HEK293 (cell line): ENCODE measurements around the gene EPHA6.

ENCODE experiments used
- CTCF ChIA-PET: fragments of 350-600 bp; formaldehyde crosslinking; extraction: SDS; loops from one replicate; lab custom pipeline; 2021; ENCODE audit warnings: antibody characterized with exemption; lab: Yijun Ruan, JAX
- POLR2A ChIA-PET: fragments of 300-600 bp; formaldehyde crosslinking; extraction: SDS; loops from one replicate; lab custom pipeline; 2020; ENCODE audit warnings: antibody characterized with exemption, inconsistent platforms; lab: Yijun Ruan, JAX
- H3K27ac ChIP-seq: fragments of 200-500 bp; sonication (Bioruptor generic); 2 replicates; pipeline ENCODE4 v1.5.1; 2014; ENCODE audit warnings: low read depth, low read length, control low read depth, inconsistent platforms; ENCODE audit errors: extremely low read depth
- H3K36me3 ChIP-seq, 2 experiments: fragments of 200-500 bp in 1 of 2; sonication (Bioruptor generic) in 1 of 2; 1 replicate in 1 of 2; 2 replicates in 1 of 2; pipeline ENCODE4 v1.5.1; 2014 to 2017; ENCODE audit warnings: inconsistent platforms in 2 of 2, low read length in 2 of 2; ENCODE audit not compliant: control insufficient read depth in 2 of 2, insufficient read depth in 1 of 2
- H3K4me1 ChIP-seq: fragments of 200-500 bp; sonication (Bioruptor generic); 2 replicates; pipeline ENCODE4 v1.5.1; 2014; ENCODE audit warnings: mild to moderate bottlenecking, low read length, inconsistent platforms; ENCODE audit not compliant: control insufficient read depth, insufficient read depth
- H3K4me3 ChIP-seq: 2 replicates; pipeline ENCODE4 v1.5.1; 2011; ENCODE audit warnings: low read depth, mild to moderate bottlenecking, control low read depth, low read length, moderate library complexity
- H3K9me3 ChIP-seq: fragments of 200-500 bp; sonication (Bioruptor generic); 2 replicates; pipeline ENCODE4 v1.5.1; 2014; ENCODE audit warnings: low read depth, low read length, inconsistent platforms; ENCODE audit not compliant: control insufficient read depth, insufficient read depth
- BCL11A ChIP-seq: fragments of 450-650 bp; formaldehyde crosslinking; IDR thresholded peaks from 2 replicates; pipeline ENCODE4 v1.5.1; 2016; ENCODE audit warnings: low read depth, missing biosample characterization, missing genetic modification characterization
- IKZF3 ChIP-seq: fragments of 450-650 bp; IDR thresholded peaks from 2 replicates; pipeline ENCODE4 v1.5.0; 2018; ENCODE audit warnings: missing biosample characterization, mild to moderate bottlenecking, missing genetic modification characterization, moderate library complexity
- SCRT1 ChIP-seq: fragments of 450-650 bp; formaldehyde crosslinking; IDR thresholded peaks from 2 replicates; pipeline ENCODE4 v1.5.1; 2016; ENCODE audit warnings: missing biosample characterization, missing genetic modification characterization, borderline replicate concordance
- SP3 ChIP-seq: fragments of 450-650 bp; formaldehyde crosslinking; IDR thresholded peaks from 2 replicates; pipeline ENCODE4 v1.5.1; 2016; ENCODE audit warnings: missing biosample characterization, missing genetic modification characterization
- TRIM28 ChIP-seq: IDR thresholded peaks from 2 replicates; pipeline ENCODE4 v1.6.1; 2011; ENCODE audit warnings: low read length, control low read depth, borderline replicate concordance
- ZNF169 ChIP-seq: fragments of 450-650 bp; formaldehyde crosslinking; IDR thresholded peaks from 2 replicates; pipeline ENCODE4 v1.5.1; 2016; ENCODE audit warnings: missing biosample characterization, missing genetic modification characterization
- ZNF184 ChIP-seq: fragments of 450-650 bp; IDR thresholded peaks from 2 replicates; pipeline ENCODE4 v1.5.1; 2018; ENCODE audit warnings: missing biosample characterization, mild to moderate bottlenecking, missing genetic modification characterization
- ZNF292 ChIP-seq: fragments of 450-650 bp; formaldehyde crosslinking; IDR thresholded peaks from 2 replicates; pipeline ENCODE4 v1.5.1; 2016; ENCODE audit warnings: low read depth, missing biosample characterization, missing genetic modification characterization, borderline replicate concordance
- ZNF335 ChIP-seq: fragments of 450-650 bp; formaldehyde crosslinking; conservative IDR thresholded peaks from 2 replicates; pipeline ENCODE4 v1.5.1; 2016; ENCODE audit warnings: missing biosample characterization, missing genetic modification characterization
- ZNF549 ChIP-seq: fragments of 450-650 bp; IDR thresholded peaks from 2 replicates; pipeline ENCODE4 v1.5.1; 2018; ENCODE audit warnings: missing biosample characterization, missing genetic modification characterization, mild to moderate bottlenecking, inconsistent platforms, moderate library complexity
- ZNF621 ChIP-seq: fragments of 450-650 bp; formaldehyde crosslinking; IDR thresholded peaks from 2 replicates; pipeline ENCODE4 v1.5.1; 2017; ENCODE audit warnings: missing biosample characterization, missing genetic modification characterization
- ZNF777 ChIP-seq: fragments of 450-650 bp; formaldehyde crosslinking; IDR thresholded peaks from 2 replicates; pipeline ENCODE4 v1.5.1; 2017; ENCODE audit warnings: missing biosample characterization, missing genetic modification characterization, borderline replicate concordance
- ZSCAN23 ChIP-seq: fragments of 450-650 bp; formaldehyde crosslinking; IDR thresholded peaks from 2 replicates; pipeline ENCODE4 v1.5.1; 2016; ENCODE audit warnings: missing biosample characterization, missing genetic modification characterization
- ZXDB ChIP-seq: fragments of 450-650 bp; formaldehyde crosslinking; IDR thresholded peaks from 2 replicates; pipeline ENCODE4 v1.5.1; 2016; ENCODE audit warnings: missing biosample characterization, missing genetic modification characterization
- TF ChIP-seq, protein P1 (sequence below): fragments of 450-650 bp; formaldehyde crosslinking; IDR thresholded peaks from 2 replicates; pipeline ENCODE4 v1.5.1; 2016; ENCODE audit warnings: missing biosample characterization, missing genetic modification characterization, low read depth
- TF ChIP-seq, protein P2 (sequence below): IDR thresholded peaks from 2 replicates; pipeline ENCODE4 v1.6.1; 2011; ENCODE audit warnings: mild to moderate bottlenecking, low read depth, low read length, borderline replicate concordance
- TF ChIP-seq, protein P3 (sequence below): fragments of 450-650 bp; formaldehyde crosslinking; IDR thresholded peaks from 2 replicates; pipeline ENCODE4 v1.5.1; 2016; ENCODE audit warnings: missing biosample characterization, missing genetic modification characterization
- TF ChIP-seq, protein P4 (sequence below): fragments of 450-650 bp; formaldehyde crosslinking; IDR thresholded peaks from 2 replicates; pipeline ENCODE4 v1.5.1; 2017; ENCODE audit warnings: missing biosample characterization, missing genetic modification characterization

EPHA6 gene

DNA sequence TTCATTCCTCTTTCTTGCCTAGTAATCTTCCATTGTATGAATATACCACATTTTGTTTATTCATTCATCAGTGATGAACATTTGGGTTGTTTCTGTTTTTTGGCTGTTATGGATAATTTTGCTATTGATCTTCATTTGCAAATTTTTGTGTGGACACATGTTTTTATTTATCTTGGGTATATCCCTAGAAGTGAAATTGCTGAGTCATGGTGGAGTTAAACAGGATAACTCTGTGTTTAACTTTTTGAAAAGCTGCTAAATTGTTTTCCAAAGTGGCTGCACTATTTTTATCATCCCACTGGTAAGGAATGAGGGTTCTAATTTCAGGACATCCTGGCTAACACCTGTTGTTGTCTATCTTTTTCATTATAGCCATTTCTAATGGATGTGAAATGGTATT is 875.6 kb downstream of the EPHA6 start:
- POLR2A ChIA-PET: no interaction called here
- TF ChIP-seq, protein P1, sequence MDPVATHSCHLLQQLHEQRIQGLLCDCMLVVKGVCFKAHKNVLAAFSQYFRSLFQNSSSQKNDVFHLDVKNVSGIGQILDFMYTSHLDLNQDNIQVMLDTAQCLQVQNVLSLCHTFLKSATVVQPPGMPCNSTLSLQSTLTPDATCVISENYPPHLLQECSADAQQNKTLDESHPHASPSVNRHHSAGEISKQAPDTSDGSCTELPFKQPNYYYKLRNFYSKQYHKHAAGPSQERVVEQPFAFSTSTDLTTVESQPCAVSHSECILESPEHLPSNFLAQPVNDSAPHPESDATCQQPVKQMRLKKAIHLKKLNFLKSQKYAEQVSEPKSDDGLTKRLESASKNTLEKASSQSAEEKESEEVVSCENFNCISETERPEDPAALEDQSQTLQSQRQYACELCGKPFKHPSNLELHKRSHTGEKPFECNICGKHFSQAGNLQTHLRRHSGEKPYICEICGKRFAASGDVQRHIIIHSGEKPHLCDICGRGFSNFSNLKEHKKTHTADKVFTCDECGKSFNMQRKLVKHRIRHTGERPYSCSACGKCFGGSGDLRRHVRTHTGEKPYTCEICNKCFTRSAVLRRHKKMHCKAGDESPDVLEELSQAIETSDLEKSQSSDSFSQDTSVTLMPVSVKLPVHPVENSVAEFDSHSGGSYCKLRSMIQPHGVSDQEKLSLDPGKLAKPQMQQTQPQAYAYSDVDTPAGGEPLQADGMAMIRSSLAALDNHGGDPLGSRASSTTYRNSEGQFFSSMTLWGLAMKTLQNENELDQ (tag by site-specific recombination): no peak
- no peak for TF ChIP-seq ZXDB (tag by site-specific recombination)
- no peak for TF ChIP-seq BCL11A (tag by site-specific recombination)
- TF ChIP-seq, protein P2, sequence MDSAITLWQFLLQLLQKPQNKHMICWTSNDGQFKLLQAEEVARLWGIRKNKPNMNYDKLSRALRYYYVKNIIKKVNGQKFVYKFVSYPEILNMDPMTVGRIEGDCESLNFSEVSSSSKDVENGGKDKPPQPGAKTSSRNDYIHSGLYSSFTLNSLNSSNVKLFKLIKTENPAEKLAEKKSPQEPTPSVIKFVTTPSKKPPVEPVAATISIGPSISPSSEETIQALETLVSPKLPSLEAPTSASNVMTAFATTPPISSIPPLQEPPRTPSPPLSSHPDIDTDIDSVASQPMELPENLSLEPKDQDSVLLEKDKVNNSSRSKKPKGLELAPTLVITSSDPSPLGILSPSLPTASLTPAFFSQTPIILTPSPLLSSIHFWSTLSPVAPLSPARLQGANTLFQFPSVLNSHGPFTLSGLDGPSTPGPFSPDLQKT: no peak
- no peak for TF ChIP-seq ZNF292
- TF ChIP-seq ZNF184: no peak
- TF ChIP-seq, protein P3, sequence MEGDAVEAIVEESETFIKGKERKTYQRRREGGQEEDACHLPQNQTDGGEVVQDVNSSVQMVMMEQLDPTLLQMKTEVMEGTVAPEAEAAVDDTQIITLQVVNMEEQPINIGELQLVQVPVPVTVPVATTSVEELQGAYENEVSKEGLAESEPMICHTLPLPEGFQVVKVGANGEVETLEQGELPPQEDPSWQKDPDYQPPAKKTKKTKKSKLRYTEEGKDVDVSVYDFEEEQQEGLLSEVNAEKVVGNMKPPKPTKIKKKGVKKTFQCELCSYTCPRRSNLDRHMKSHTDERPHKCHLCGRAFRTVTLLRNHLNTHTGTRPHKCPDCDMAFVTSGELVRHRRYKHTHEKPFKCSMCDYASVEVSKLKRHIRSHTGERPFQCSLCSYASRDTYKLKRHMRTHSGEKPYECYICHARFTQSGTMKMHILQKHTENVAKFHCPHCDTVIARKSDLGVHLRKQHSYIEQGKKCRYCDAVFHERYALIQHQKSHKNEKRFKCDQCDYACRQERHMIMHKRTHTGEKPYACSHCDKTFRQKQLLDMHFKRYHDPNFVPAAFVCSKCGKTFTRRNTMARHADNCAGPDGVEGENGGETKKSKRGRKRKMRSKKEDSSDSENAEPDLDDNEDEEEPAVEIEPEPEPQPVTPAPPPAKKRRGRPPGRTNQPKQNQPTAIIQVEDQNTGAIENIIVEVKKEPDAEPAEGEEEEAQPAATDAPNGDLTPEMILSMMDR (tag by site-specific recombination): no peak
- no peak for TF ChIP-seq IKZF3
- no peak for TF ChIP-seq ZNF777 (tag by site-specific recombination)
- TF ChIP-seq ZNF621 (tag by site-specific recombination): no peak
- no peak for TF ChIP-seq ZNF169 (tag by site-specific recombination)
- no peak for TF ChIP-seq ZNF335 (tag by site-specific recombination)
- no peak for TF ChIP-seq SP3
- no peak for TF ChIP-seq TRIM28
- TF ChIP-seq ZNF549 (tag by site-specific recombination): no peak

DNA sequence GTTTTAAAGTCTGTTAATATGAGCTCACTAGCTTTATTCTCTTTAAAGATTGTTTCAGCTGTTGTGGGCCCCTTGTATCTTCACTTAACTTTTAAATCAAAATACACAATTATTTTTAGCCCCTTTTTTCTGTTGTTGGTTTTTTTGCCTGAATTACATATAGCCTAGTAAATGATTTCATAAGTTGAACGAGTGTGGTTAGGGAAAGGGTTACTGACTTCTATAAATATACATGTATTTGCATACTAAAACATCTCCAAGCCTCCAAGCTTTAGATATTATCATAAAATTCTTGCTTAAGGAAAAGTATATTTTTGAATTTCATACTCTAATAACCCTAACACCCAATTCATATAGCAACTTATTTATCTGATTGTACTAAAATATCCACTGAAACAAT is 877.0 kb downstream of the EPHA6 start:
- H3K27ac ChIP-seq: no peak overlapping the region
- no peak overlapping the region for H3K4me3 ChIP-seq
- TF ChIP-seq ZSCAN23 (tag by site-specific recombination) (no peak), ZNF169 (tag by site-specific recombination) (no peak)
- no peaks in the 10 kb centered on the region for H3K36me3 ChIP-seq
- POLR2A ChIA-PET: no interaction called here
- no peaks in the 10 kb centered on the region for H3K4me1 ChIP-seq
- CTCF ChIA-PET: interaction anchor here (0.8 kb wide), 1 partner anchor 28 kb away, joined by 3 read pairs; no protein-coding TSS in a partner anchor
- H3K9me3 ChIP-seq: no peaks in the 10 kb centered on the region

More for the DNA sequence above, 875.6 kb downstream of the EPHA6 start:
- H3K4me1 ChIP-seq: no peaks in the 10 kb centered on the region
- no peak overlapping the region for H3K27ac ChIP-seq
- H3K4me3 ChIP-seq: no peak overlapping the region
- H3K9me3 ChIP-seq: no peaks in the 10 kb centered on the region
- CTCF ChIA-PET: no interaction called here
- H3K36me3 ChIP-seq: no peaks in the 10 kb centered on the region

DNA sequence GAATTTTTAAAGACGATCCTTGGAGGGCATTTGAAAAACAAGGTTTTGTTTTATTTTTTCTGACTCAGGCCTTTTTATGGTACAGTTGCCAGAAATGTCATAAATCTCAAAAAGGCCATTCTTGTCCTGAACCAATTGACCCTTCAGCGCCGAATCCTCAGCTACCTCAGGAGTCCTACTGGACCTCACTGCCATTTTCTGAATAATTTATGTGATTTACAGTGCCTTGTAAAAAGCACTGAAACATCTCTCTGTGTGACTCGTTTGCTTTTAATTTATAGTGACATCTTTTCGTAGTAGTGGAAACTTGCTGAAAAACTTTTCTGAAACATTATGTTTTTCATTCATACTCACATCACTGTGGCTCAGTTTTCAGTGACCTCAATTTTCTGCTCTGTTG is 878.0 kb downstream of the EPHA6 start:
- no peak overlapping the region for H3K4me3 ChIP-seq
- H3K4me1 ChIP-seq: no peaks in the 10 kb centered on the region
- no peaks in the 10 kb centered on the region for H3K36me3 ChIP-seq
- H3K9me3 ChIP-seq: no peaks in the 10 kb centered on the region
- TF ChIP-seq, protein P4, sequence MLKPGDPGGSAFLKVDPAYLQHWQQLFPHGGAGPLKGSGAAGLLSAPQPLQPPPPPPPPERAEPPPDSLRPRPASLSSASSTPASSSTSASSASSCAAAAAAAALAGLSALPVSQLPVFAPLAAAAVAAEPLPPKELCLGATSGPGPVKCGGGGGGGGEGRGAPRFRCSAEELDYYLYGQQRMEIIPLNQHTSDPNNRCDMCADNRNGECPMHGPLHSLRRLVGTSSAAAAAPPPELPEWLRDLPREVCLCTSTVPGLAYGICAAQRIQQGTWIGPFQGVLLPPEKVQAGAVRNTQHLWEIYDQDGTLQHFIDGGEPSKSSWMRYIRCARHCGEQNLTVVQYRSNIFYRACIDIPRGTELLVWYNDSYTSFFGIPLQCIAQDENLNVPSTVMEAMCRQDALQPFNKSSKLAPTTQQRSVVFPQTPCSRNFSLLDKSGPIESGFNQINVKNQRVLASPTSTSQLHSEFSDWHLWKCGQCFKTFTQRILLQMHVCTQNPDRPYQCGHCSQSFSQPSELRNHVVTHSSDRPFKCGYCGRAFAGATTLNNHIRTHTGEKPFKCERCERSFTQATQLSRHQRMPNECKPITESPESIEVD (tag by site-specific recombination): peak; percentile 44; the same call in 1 of the 2 replicates
- TF ChIP-seq SCRT1: no peak
- CTCF ChIA-PET: no interaction called here
- no peak overlapping the region for H3K27ac ChIP-seq
- POLR2A ChIA-PET: no interaction called here
